ENCODE data around the gene LTBP1. TPM values are rescaled to one million over a fixed set of nuclear protein-coding genes. Genes with fewer than 3 reads are reported as not detected.

LTBP1 gene
- total and polyA plus RNA-seq, 4 donors = 107 to 573 (median 545) TPM

DNA sequence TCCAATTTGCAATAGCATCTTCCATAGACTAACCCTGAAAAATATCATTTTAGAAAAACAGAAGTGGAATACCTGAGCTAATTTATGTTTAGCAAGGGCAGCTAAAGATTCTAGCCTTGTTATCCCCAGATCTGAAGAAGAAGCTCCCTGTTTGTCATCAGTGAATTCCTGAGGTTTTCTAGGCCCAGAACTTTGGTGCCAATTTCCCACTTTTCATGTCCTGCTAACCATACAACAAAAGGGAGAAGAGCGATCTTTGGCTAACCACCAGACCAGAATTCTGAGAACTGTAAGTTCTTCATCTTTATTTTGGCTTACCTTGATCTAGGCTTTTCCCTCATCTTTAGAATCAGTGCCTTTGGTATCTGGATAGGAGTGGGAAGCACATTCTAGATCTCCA, 478.4 kb downstream of the LTBP1 start:
- Histone ChIP-seq H3K9me3 (ENCODE audit: control insufficient read depth, low read length) (no peaks in the 10 kb centered on the region), H3K27me3 (ENCODE audit: control insufficient read depth in 1 of 2, insufficient read depth in 2 of 2, low read length in 1 of 2) (no peaks in the 10 kb centered on the region), H3K36me3 (ENCODE audit: control insufficient read depth in 1 of 2, insufficient read depth in 2 of 2, low read length in 1 of 2) (no peaks in the 10 kb centered on the region), H3K4me3 (ENCODE audit: low read length in 2 of 2) (no peak overlapping the region), H3K4me1 (ENCODE audit: control insufficient read depth in 1 of 2, insufficient read depth in 2 of 2, low read length in 2 of 2) (no peaks in the 10 kb centered on the region), H3K27ac (ENCODE audit: low read depth in 1 of 2, low read length in 2 of 2) (no peak overlapping the region)
- whole genome bisulfite sequencing, 2 donors = 96 to 100% methylated on average over 1 of the region's 1 CpG
- DNase-seq = no peak
- ATAC-seq (ENCODE audit: low FRiP score) = no peak
- intact Hi-C loops (cut with DNase I) = no loop called here

DNA sequence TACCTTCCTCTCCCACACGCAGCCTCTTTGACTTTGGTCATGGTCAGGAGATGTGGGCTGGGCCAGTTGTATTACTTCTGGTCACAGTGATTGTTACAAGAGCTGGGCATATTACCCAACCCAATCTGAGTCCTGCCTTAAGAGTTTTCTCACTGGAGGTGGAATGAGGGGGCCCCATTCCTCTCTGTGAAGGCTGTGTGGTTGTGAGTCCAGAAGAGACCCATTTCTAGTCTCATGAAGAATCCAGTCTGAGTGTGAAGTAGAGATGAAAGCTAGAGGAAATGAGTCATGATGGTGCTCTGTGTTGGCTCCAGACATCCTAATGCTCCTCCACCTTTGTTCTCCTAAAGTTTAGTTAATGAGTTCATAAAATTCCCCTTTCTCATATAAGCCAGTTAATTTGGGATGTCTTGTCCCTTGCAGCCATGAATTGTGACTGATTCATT, 478.9 kb downstream of the LTBP1 start:
- WGBS, 2 donors = 95 to 100% methylated on average over 1 of the region's 1 CpG
- intact Hi-C loops (cut with DNase I) = no loop called here
- ATAC-seq (ENCODE audit: low FRiP score) = no peak

DNA sequence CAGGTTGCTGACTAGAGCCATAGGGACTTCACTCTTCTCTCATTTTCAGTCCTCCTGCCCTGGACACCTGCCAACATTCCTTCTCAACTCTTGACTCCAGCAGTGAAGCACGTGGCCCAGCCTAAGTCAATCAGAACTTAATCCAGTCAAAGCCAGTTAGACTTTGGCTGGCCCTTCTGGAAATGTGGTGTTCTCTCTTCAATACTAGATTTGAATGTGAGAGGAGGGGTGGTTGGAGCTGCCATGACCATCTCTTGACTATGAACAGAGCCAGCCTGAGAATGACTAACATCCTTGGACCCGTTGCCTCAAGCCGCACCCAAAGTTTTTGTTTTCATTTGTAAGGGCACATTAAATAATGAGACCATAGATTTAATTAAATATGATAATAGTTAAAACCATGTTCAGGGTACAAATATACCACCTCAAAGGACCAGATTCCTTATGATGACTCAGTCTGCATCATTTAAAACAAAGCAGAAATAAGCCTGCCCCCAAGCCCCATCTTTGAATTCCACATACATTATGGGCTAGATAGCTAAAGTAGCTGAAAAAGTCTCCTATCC, 480.0 kb downstream of the LTBP1 start:
- Histone ChIP-seq H3K4me1 (ENCODE audit: control insufficient read depth in 1 of 2, insufficient read depth in 2 of 2, low read length in 2 of 2) (no peaks in the 10 kb centered on the region), H3K9me3 (ENCODE audit: control insufficient read depth, low read length) (no peaks in the 10 kb centered on the region), H3K27me3 (ENCODE audit: control insufficient read depth in 1 of 2, insufficient read depth in 2 of 2, low read length in 1 of 2) (no peaks in the 10 kb centered on the region), H3K4me3 (ENCODE audit: low read length in 2 of 2) (no peak overlapping the region), H3K36me3 (ENCODE audit: control insufficient read depth in 1 of 2, insufficient read depth in 2 of 2, low read length in 1 of 2) (no peaks in the 10 kb centered on the region), H3K27ac (ENCODE audit: low read depth in 1 of 2, low read length in 2 of 2) (no peak overlapping the region)
- no peak for DNase-seq
- intact Hi-C loops (cut with DNase I) = no loop called here
- ATAC-seq (ENCODE audit: low FRiP score) = no peak
- WGBS, 2 donors = 51 to 54% methylated on average over 3 of the region's 3 CpGs

More for the DNA sequence above, 478.9 kb downstream of the LTBP1 start:
- Histone ChIP-seq H3K9me3 (ENCODE audit: control insufficient read depth, low read length) (no peaks in the 10 kb centered on the region), H3K4me1 (ENCODE audit: control insufficient read depth in 1 of 2, insufficient read depth in 2 of 2, low read length in 2 of 2) (no peaks in the 10 kb centered on the region), H3K27ac (ENCODE audit: low read depth in 1 of 2, low read length in 2 of 2) (no peak overlapping the region), H3K4me3 (ENCODE audit: low read length in 2 of 2) (no peak overlapping the region), H3K27me3 (ENCODE audit: control insufficient read depth in 1 of 2, insufficient read depth in 2 of 2, low read length in 1 of 2) (no peaks in the 10 kb centered on the region), H3K36me3 (ENCODE audit: control insufficient read depth in 1 of 2, insufficient read depth in 2 of 2, low read length in 1 of 2) (no peaks in the 10 kb centered on the region)
- DNase-seq = no peak

- H3K4me3 ChIP-seq (ENCODE audit: low read length in 2 of 2) = no peak overlapping the region
- 59 to 68% methylated on average over 3 of the region's 3 CpGs for WGBS, 2 donors
- H3K9me3 ChIP-seq (ENCODE audit: control insufficient read depth, low read length) = no peaks in the 10 kb centered on the region
- no peaks in the 10 kb centered on the region for H3K27me3 ChIP-seq (ENCODE audit: control insufficient read depth in 1 of 2, insufficient read depth in 2 of 2, low read length in 1 of 2)
- no peaks in the 10 kb centered on the region for H3K36me3 ChIP-seq (ENCODE audit: control insufficient read depth in 1 of 2, insufficient read depth in 2 of 2, low read length in 1 of 2)
- DNase-seq (no peak), ATAC-seq (ENCODE audit: low FRiP score) (no peak)
- intact Hi-C loops (cut with DNase I) = no loop called here
- H3K27ac ChIP-seq (ENCODE audit: low read depth in 1 of 2, low read length in 2 of 2) = no peak overlapping the region
- no peaks in the 10 kb centered on the region for H3K4me1 ChIP-seq (ENCODE audit: control insufficient read depth in 1 of 2, insufficient read depth in 2 of 2, low read length in 2 of 2)
Observed at GRCh38 chr2:33430077-33430476, 483.3 kb downstream of the LTBP1 start.

- ATAC-seq (ENCODE audit: low FRiP score) (no peak), DNase-seq (no peak)
- no peak overlapping the region for H3K4me3 ChIP-seq (ENCODE audit: low read length in 2 of 2)
- no peaks in the 10 kb centered on the region for H3K27me3 ChIP-seq (ENCODE audit: control insufficient read depth in 1 of 2, insufficient read depth in 2 of 2, low read length in 1 of 2)
- WGBS, 2 donors = 60 to 63% methylated on average over 1 of the region's 1 CpG
- no peak overlapping the region for H3K27ac ChIP-seq (ENCODE audit: low read depth in 1 of 2, low read length in 2 of 2)
- no peaks in the 10 kb centered on the region for H3K4me1 ChIP-seq (ENCODE audit: control insufficient read depth in 1 of 2, insufficient read depth in 2 of 2, low read length in 2 of 2)
- intact Hi-C loops (cut with DNase I) = no loop called here
- no peaks in the 10 kb centered on the region for H3K36me3 ChIP-seq (ENCODE audit: control insufficient read depth in 1 of 2, insufficient read depth in 2 of 2, low read length in 1 of 2)
- H3K9me3 ChIP-seq (ENCODE audit: control insufficient read depth, low read length) = no peaks in the 10 kb centered on the region
Observed at GRCh38 chr2:33430856-33431255, 484.1 kb downstream of the LTBP1 start.

DNA sequence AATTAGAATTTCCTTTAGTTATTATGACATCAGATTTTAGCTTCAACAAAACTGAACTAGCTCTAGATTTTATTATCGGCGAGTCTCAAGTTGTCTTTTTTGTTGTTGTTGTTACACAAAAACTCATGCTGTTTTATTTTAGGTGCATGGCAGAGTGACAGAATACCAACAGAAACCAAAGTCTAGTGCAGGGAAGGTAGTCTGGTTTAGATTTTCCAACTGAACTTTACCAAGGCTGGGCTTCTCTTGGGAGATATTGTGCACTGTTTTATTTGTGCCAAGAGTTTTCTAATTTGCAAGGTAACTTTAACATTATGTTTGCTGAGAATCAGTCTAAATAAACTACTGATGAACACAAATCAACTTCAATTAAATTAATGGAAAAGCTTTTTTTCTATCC, 486.1 kb downstream of the LTBP1 start:
- Histone ChIP-seq H3K9me3 (ENCODE audit: control insufficient read depth, low read length) (no peaks in the 10 kb centered on the region), H3K4me3 (ENCODE audit: low read length in 2 of 2) (no peak overlapping the region), H3K36me3 (ENCODE audit: control insufficient read depth in 1 of 2, insufficient read depth in 2 of 2, low read length in 1 of 2) (no peaks in the 10 kb centered on the region), H3K27ac (ENCODE audit: low read depth in 1 of 2, low read length in 2 of 2) (no peak overlapping the region), H3K4me1 (ENCODE audit: control insufficient read depth in 1 of 2, insufficient read depth in 2 of 2, low read length in 2 of 2) (no peaks in the 10 kb centered on the region), H3K27me3 (ENCODE audit: control insufficient read depth in 1 of 2, insufficient read depth in 2 of 2, low read length in 1 of 2) (no peaks in the 10 kb centered on the region)
- intact Hi-C loops (cut with DNase I) = no loop called here
- ATAC-seq (ENCODE audit: low FRiP score) = no peak
- DNase-seq = no peak
- WGBS, 2 donors = 9 to 12% methylated on average over 2 of the region's 2 CpGs

DNA sequence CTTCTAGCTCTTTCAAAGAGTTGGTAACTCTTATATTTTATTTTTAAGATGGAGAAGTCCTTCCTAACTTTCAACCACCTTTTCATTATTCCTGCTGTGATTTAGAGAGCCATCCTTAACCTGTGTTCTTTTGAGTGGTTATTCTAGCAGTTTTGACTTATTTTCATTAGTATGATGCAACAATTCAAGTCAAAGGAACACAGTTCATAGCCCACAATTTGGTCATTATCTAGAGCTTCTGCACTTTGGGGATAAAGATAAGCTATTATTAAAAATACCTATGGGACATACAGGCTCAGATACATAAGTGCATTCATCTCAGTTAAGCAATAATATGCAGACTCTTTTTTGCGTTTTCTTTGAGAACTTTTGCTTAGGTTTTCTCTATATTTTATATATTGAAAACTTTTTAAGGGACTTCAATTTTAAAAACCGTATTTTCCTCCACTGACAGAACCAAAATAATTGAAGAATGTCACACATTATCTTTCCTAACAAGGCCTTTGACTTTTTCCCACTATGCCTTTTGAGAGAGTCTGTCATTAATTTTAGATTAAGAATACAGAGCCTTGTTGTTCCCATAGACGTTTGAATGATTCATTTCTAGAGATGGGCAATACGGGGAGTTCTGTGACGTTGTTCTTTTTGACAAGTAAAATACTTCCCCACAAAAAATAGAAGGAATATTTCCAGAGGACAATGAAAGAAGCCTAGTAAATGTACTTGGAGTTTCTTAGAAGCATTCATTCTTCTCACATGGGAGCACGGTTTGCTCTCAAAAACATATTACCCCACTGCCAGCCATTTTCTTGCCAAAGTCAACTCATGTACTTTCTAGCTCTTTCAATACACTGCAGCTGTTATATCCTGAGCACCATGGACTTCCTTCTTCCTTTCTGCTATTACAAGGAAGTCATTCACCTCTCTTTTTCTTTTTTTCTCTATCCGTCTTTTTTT, 486.8 kb downstream of the LTBP1 start:
- no peaks in the 10 kb centered on the region for H3K36me3 ChIP-seq (ENCODE audit: control insufficient read depth in 1 of 2, insufficient read depth in 2 of 2, low read length in 1 of 2)
- 21 to 22% methylated on average over 7 of the region's 7 CpGs for WGBS, 2 donors
- DNase-seq (no peak), ATAC-seq (ENCODE audit: low FRiP score) (peak; percentile 77)
- H3K27me3 ChIP-seq (ENCODE audit: control insufficient read depth in 1 of 2, insufficient read depth in 2 of 2, low read length in 1 of 2) = no peaks in the 10 kb centered on the region
- intact Hi-C loops (cut with DNase I) = no loop called here
- peak overlapping the region in 1 of 2 donors; percentile 31 for H3K4me3 ChIP-seq (ENCODE audit: low read length in 2 of 2)
- H3K27ac ChIP-seq (ENCODE audit: low read depth in 1 of 2, low read length in 2 of 2) = peak overlapping the region in 1 of 2 donors; percentile 28
- no peaks in the 10 kb centered on the region for H3K9me3 ChIP-seq (ENCODE audit: control insufficient read depth, low read length)
- no peaks in the 10 kb centered on the region for H3K4me1 ChIP-seq (ENCODE audit: control insufficient read depth in 1 of 2, insufficient read depth in 2 of 2, low read length in 2 of 2)

- ATAC-seq (ENCODE audit: low FRiP score) = no peak
- H3K9me3 ChIP-seq (ENCODE audit: control insufficient read depth, low read length) = no peaks in the 10 kb centered on the region
- intact Hi-C loops (cut with DNase I) = no loop called here
- no peaks in the 10 kb centered on the region for H3K36me3 ChIP-seq (ENCODE audit: control insufficient read depth in 1 of 2, insufficient read depth in 2 of 2, low read length in 1 of 2)
- DNase-seq = no peak
- H3K27me3 ChIP-seq (ENCODE audit: control insufficient read depth in 1 of 2, insufficient read depth in 2 of 2, low read length in 1 of 2) = no peaks in the 10 kb centered on the region
- WGBS, 2 donors = 74 to 82% methylated on average over 8 of the region's 8 CpGs
- no peak overlapping the region for H3K27ac ChIP-seq (ENCODE audit: low read depth in 1 of 2, low read length in 2 of 2)
- no peaks in the 10 kb centered on the region for H3K4me1 ChIP-seq (ENCODE audit: control insufficient read depth in 1 of 2, insufficient read depth in 2 of 2, low read length in 2 of 2)
- no peak overlapping the region for H3K4me3 ChIP-seq (ENCODE audit: low read length in 2 of 2)
Observed at GRCh38 chr2:33435518-33435917, 488.8 kb downstream of the LTBP1 start.

GRCh38 chr2:33436083-33436482, 489.3 kb downstream of the LTBP1 start:
- no peak for DNase-seq
- Histone ChIP-seq H3K27ac (ENCODE audit: low read depth in 1 of 2, low read length in 2 of 2) (no peak overlapping the region), H3K36me3 (ENCODE audit: control insufficient read depth in 1 of 2, insufficient read depth in 2 of 2, low read length in 1 of 2) (no peaks in the 10 kb centered on the region), H3K4me1 (ENCODE audit: control insufficient read depth in 1 of 2, insufficient read depth in 2 of 2, low read length in 2 of 2) (no peaks in the 10 kb centered on the region), H3K9me3 (ENCODE audit: control insufficient read depth, low read length) (no peaks in the 10 kb centered on the region), H3K27me3 (ENCODE audit: control insufficient read depth in 1 of 2, insufficient read depth in 2 of 2, low read length in 1 of 2) (no peaks in the 10 kb centered on the region), H3K4me3 (ENCODE audit: low read length in 2 of 2) (no peak overlapping the region)
- WGBS, 2 donors = 11 to 32% methylated on average over 1 of the region's 1 CpG
- ATAC-seq (ENCODE audit: low FRiP score) = no peak
- intact Hi-C loops (cut with DNase I) = no loop called here

Data from aorta (tissue), 5 donors.